Stimulated activated CD8-positive, alpha-beta memory T cell treated with anti-CD3 and anti-CD28 coated beads, Interleukin-12 subunit alpha, Interleukin-12 subunit beta, amount 100 ng/mL, for 1 hour (primary cell): Measurements from ENCODE around the gene SPAG16.
"Not testable (repeated sequence)": the region's sequence is repeated elsewhere in the genome, so short reads cannot be mapped to it uniquely, and the experiment has no call there.

Source experiments
- DNase-seq: peaks from one replicate; pipeline ENCODE4 v3.0.0-alpha.2; 2020; ENCODE audit warnings: low read depth

SPAG16 gene

DNA sequence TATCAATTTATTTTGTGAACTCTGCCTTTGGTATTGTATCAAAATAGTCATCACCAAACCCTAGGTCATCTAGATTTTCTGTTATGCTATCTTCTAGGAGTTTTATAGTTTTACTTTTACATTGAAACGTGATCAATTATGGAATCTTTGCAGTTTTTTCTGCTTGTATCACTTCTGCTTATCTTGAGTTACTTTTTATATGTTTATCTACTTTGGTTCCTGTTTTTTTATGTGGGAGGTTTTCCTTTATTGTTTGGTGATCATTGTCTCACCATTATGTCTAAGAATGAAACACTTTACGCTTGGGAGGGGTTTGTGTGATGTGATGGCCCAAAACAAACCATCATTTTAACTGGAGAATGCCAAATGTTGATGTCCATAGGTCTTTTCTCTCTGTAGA is 261.2 kb downstream of the SPAG16 start:
- DNase-seq: no peak

- DNase-seq: no peak
Observed at GRCh38 chr2:213545964-213546475, 261.8 kb downstream of the SPAG16 start.

GRCh38 chr2:213551526-213551925 is 267.3 kb downstream of the SPAG16 start:
- no peak for DNase-seq

GRCh38 chr2:213559053-213559452 is 274.8 kb downstream of the SPAG16 start:
- no peak for DNase-seq

DNA sequence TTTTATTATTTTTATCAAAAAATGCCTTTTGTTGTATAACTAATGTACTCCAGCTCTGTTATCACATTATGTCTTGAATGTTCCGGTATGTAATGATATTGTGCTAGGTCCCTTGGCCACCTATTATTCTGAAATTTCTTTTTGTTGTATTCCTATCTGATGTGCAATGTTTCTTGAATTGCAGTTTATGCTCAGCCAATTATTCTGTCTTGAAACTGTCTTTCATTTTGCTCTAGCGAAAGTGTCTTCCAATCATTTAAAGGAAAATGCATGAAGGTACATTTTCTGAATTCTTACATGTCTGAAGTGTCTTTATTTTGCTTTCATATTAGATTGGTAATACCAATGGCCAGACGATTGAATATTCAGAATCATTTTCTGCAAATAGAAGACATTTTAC is 277.5 kb downstream of the SPAG16 start:
- DNase-seq: no peak

DNA sequence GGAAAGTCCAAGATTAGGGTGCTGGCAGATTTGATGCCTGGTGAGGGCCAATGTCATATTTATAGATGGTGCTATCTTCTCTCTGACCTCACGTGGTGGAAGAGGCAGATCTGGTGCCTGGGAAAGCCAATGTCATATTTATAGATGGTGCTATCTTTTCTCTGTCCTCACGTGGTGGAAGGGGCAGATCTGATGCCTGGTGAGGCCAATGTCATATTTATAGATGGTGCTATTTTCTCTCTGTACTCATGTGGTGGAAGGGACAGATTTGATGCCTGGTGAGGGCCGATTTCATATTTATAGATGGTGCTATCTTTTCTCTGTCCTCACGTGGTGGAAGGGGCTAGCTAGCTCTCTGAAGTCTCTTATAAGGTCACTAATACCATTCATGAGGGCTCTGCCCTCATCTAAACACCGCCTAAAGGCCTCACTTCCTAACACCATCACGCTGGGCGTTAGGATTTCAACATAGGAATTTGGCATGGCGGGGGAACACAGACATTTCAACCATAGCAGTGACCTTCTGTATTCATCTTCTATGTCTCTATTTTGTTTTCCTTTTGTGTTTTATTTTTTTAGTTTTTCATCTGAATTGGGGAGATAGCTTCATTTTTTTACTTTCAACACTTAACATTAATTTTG is 278.4 kb downstream of the SPAG16 start:
- no peak for DNase-seq

- DNase-seq: no peak
Observed at GRCh38 chr2:213566846-213567245, 282.6 kb downstream of the SPAG16 start.

DNA sequence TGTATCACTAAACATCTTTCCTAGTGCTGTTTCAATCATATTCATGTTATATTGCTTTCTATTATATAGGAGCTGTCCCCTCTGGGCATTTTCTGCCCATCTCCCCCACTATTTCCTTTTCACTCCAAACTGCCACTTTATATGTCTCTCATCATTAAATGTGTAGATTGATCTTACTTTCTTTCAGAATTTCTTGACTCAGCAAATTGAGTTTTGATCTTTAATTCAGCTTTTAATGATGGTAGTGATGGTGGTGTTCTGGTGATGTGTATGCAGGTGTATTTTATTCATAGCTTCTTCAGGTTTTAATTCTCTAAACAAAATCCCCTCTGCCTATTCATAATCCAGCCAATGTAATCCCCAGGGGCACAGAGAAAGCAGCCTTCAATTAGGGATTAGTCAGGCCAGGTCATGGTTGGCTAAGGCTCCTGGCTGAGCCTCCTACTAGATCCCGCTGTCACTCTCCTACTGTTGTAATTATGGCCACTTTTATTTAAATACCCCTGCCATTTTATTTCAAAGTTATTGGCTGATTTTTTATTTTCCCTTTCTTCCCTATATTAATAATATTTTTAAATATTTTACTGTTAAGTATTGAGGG is 325.4 kb downstream of the SPAG16 start:
- DNase-seq: no peak

DNA sequence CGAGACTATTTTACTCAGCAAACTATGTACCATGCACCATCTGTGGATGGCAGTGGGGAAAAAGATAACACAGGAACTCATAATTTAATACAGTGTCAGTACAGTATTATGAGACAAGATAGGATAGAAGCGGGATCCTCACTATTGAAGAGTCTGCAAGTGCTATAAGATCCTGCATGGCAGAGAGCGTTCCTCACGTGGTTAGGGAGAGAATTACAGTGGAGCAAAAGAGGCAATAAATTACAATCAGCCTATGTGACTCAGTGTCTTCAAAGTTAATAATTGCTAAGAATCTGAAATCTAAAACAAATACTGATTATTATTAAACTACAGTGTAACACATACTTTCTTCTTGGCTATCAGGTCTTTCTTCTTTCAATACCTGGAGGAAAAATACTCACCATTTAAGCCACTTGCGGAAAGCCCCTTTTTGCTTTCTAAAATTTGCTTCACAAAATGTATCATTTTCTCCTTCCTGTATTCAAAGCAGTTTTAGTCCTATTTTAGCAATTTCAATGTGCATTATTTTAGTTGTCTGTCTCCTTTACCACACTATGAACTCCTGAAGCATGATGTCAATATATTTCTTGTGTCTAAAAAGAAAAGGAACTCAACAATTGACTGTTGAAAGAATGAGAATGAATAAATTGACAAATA is 342.9 kb downstream of the SPAG16 start:
- DNase-seq: no peak

- DNase-seq: no peak
Observed at GRCh38 chr2:213627835-213628460, 343.7 kb downstream of the SPAG16 start.

- DNase-seq: no peak
Observed at GRCh38 chr2:213640738-213641425, 356.6 kb downstream of the SPAG16 start.

DNA sequence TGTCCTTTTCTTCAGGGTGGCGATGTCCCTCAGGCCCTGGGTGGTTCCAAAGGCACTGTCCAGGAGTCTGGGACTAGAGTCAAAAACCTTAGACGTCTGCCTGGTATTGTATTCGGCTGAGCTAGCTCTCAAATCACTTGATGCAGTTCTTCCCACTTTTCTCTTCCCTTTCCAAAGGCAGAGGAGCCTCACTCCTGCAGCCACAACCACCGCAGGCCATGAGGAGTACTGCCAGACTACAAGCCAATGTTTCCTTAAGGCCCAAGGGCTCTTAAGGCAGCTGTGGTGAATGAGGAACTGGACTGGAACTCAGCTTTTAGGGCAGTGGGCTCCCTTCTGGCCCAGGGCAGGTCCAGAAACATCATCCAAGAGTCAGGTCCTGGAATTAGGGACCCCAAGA is 360.7 kb downstream of the SPAG16 start:
- no peak for DNase-seq

DNA sequence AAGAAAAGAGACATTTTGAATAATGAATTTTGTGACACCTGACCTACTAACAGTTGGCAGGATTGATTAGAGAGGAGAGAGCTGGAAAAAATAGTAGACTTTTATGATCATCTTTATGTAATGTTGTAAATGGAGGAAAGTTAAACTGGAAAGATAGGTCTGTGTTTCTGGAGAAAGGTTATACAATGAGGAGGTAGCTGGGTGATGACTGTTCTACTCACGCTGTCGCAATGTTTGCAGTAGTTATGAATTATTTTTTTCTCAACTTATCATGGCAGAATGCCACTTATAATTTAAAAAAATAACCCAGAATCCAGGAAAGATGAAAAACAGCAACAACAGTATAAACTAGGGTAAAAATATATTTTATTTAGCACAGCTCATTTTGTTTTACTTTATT is 364.9 kb downstream of the SPAG16 start:
- DNase-seq: no peak

DNA sequence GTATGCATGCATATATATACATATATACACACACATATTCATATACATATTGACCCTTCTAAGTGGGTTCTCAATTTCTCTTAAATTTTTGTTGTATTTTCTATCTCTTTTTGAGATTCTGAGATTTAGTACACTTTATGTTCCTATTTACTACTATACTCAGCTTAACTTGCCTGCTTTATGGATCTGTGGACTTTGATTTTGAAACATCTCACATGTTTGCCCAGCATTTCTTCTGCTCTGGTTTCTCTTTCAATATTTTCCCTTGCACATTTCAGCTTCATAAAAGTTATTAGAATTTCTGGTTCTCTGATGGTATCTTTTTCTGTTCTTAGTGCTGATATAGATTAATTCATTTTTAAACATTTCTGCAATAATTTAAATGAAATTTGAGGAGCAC is 380.6 kb downstream of the SPAG16 start:
- DNase-seq: no peak

DNA sequence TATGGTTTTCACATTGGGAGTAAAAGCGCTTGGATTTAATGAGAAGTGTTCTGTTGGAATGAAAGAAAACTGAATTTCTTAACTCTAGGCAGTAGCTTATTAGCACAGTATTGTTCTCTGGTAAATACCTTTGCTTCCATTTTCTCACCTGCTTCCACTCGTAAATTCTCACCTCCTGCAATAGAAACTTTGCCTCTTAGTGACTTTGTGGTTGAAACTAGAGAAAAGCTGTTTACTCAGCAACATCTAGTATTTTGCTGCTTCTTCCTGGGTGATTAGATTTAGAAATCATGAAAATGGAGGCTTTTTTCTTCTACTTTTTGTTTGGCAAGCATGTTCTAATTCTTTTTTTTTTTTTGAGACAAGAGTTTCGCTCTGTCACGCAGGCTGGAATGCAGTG is 385.4 kb downstream of the SPAG16 start:
- no peak for DNase-seq

DNA sequence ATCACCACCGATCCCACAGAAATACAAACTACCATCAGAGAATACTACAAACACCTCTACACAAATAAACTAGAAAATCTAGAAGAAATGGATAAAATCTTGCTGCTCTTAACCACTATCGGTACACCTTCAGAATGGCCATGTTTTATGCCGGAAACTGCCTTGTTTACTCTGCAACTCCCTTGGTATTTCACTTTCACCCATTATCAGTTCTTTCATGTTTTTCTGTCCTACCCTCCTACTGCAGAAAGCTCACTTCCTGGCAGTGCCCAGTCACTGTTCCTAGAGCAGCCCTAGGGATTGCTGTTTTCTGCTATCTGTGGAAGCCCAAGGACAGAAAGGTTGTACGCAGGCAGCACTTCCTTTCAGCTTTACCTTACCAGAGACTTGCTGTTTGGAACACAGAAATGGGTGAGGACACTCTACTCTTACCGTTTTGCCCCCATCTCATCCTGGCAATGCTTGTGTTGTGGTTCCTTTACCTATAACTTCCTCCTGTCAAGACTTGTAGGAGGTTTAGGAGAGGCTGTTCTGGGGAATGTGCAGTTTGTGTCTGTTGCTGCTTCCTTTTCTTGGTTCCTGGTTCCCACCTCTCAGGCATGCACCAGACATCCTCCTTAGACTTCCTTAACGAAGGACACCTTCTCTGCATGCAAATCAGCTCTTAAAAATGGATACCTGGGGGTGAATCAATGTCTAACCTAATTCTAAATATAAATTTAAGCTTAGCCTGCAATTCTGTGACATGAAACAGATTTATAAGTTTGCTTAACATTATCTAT is 394.4 kb downstream of the SPAG16 start:
- no peak for DNase-seq

DNA sequence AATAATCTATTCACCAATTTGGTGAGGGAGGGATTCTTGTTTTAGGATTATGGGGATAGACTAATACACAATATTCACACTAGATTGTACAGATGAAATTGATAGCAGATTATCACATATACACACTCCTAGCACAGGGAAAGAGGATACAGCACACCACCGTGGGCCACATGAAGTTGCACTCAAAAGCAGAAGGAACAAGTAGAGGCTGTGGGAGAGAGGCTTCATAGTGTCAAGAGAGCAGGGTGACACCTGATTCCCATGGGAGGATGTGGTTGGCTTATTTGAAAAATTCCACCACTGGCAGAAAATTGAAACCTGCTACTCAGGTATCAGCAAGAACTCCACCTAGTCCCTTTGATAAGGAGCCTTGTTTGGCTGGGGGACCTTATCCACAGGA is 395.6 kb downstream of the SPAG16 start:
- DNase-seq: no peak

DNA sequence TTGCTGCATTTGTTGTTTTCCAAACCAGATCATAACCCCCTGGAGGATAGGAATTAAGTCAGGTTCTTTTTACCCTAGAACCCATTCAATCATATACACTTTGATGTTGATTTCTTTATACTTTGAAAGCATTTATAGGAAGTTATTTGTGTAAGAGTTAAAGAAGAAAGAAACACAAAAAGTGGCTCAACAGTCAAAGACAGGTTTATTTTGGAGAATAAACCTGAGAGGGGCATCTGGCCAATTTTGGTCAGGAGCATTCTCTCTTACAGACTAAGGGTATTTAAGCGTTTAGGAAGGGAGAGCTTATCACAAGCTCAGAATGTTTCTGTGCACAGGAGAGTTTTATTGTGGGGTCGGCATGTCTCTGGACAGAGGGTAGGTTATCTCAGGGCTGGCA is 398.0 kb downstream of the SPAG16 start:
- no peak for DNase-seq

DNA sequence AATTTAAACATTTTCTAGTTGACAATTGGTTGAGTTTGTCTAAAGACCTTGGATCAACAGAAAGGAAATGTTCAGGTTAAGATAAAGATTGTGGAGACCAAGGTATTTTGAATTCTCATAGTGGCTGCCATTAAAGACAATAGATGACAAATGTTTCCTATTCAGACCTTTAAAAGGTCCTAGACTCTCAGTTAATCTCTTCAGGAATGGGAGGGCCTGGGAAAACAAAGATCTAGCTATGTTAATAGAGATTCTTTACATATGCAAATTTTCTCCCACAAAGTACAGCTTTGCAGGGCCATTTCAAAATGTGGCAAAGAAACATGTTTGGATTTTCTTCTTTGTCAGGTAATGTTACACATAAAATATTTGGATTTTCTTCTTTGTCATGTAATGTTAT is 403.9 kb downstream of the SPAG16 start:
- DNase-seq: no peak

- DNase-seq: not testable (repeated sequence)
Observed at GRCh38 chr2:213688825-213689224, 404.6 kb downstream of the SPAG16 start.

- no peak for DNase-seq
Observed at GRCh38 chr2:213689585-213689984, 405.3 kb downstream of the SPAG16 start.

GRCh38 chr2:213691351-213691750 is 407.1 kb downstream of the SPAG16 start:
- no peak for DNase-seq
